ENCODE data around the gene PAX6. TPM values are rescaled to one million over a fixed set of nuclear protein-coding genes. Genes with fewer than 3 reads are reported as not detected.

Gene PAX6
- total RNA-seq, 1 experiment from 2014 or later: 14.6 TPM

DNA sequence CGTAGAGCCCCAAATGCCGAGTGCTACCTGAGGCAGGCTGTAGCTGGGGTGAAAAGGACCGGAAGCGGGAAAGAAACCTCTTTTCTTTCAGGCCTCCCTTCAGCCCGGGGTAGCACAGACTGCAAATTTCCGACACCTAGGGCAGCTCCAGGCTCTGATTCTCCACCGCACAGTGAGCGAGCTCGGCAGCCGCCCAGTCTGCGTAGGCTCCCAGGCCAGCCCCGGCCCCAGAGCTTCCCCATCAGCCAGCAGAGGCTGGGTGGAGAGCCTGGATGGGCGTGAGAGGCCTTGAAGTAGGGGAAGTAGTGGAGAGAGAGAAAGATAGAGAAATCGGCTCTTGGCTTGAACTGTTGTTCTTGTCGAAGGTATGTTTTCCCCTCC lies 9.3 kb upstream of the PAX6 start:
- BruUV-seq (replicated peaks): no TSS peak
- DNase-seq: no peak
- intact Hi-C loops (cut with micrococcal nuclease): no loop called here

GRCh38 chr11:31819621-31820437 lies 8.7 kb upstream of the PAX6 start:
- Histone ChIP-seq H3K79me2 (ENCODE audit: low read length) (no peaks in the 10 kb centered on the region), H3K9ac (ENCODE audit: low read length) (no peak overlapping the region), H3K4me2 (ENCODE audit: low read length) (no peak overlapping the region), H2AFZ (ENCODE audit: low read length) (no peak overlapping the region), H3K27ac (ENCODE audit: low read length) (no peak overlapping the region), H3K9me2 (replicated peaks; ENCODE audit: low read length) (no peaks in the 10 kb centered on the region), H3F3A (ENCODE audit: low read length, unreplicated experiment) (no peaks in the 10 kb centered on the region), H3K4me1 (ENCODE audit: insufficient read depth, low read length) (peaks cover 7% of the 10 kb centered on the region; the same call in 1 of the 2 replicates), H3K9me3 (ENCODE audit: low read length) (no peaks in the 10 kb centered on the region), H4K20me1 (ENCODE audit: low read length) (no peaks in the 10 kb centered on the region), H3K27me3 (ENCODE audit: low read length) (no peaks in the 10 kb centered on the region), H3K36me3 (ENCODE audit: low read depth, low read length) (no peaks in the 10 kb centered on the region), H3K4me3 (ENCODE audit: low read length) (no peak overlapping the region)
- no peak for ATAC-seq
- no peak for DNase-seq
- intact Hi-C loops (cut with micrococcal nuclease): no loop called here
- POLR2A ChIA-PET (ENCODE audit: unreplicated experiment): no interaction called here
- BruUV-seq (replicated peaks): no TSS peak
- TF ChIP-seq CTCF (conservative IDR thresholded peaks at IDR 0.05; ENCODE audit: low read depth, low read length): no peak
- TF ChIP-seq EZH2 (IDR thresholded peaks at IDR 0.05; ENCODE audit: low read length, unreplicated experiment): no peak
- TF ChIP-seq EZH2phosphoT487 (IDR thresholded peaks at IDR 0.05; ENCODE audit: borderline replicate concordance, low read length): no peak
- CTCF ChIA-PET: no interaction called here

More for the DNA sequence above, 9.3 kb upstream of the PAX6 start:
- Histone ChIP-seq H3K36me3 (ENCODE audit: low read depth, low read length) (no peaks in the 10 kb centered on the region), H3F3A (ENCODE audit: low read length, unreplicated experiment) (no peaks in the 10 kb centered on the region), H2AFZ (ENCODE audit: low read length) (no peak overlapping the region), H3K79me2 (ENCODE audit: low read length) (no peaks in the 10 kb centered on the region), H3K27me3 (ENCODE audit: low read length) (no peaks in the 10 kb centered on the region), H3K4me2 (ENCODE audit: low read length) (no peak overlapping the region), H3K9me2 (replicated peaks; ENCODE audit: low read length) (no peaks in the 10 kb centered on the region), H4K20me1 (ENCODE audit: low read length) (no peaks in the 10 kb centered on the region), H3K4me3 (ENCODE audit: low read length) (no peak overlapping the region), H3K27ac (ENCODE audit: low read length) (no peak overlapping the region), H3K4me1 (ENCODE audit: insufficient read depth, low read length) (peaks cover 7% of the 10 kb centered on the region; the same call in 1 of the 2 replicates), H3K9ac (ENCODE audit: low read length) (no peak overlapping the region), H3K9me3 (ENCODE audit: low read length) (no peaks in the 10 kb centered on the region)
- POLR2A ChIA-PET (ENCODE audit: unreplicated experiment): no interaction called here
- TF ChIP-seq EZH2phosphoT487 (IDR thresholded peaks at IDR 0.05; ENCODE audit: borderline replicate concordance, low read length) (no peak), CTCF (conservative IDR thresholded peaks at IDR 0.05; ENCODE audit: low read depth, low read length) (no peak), EZH2 (IDR thresholded peaks at IDR 0.05; ENCODE audit: low read length, unreplicated experiment) (no peak)
- CTCF ChIA-PET: no interaction called here
- no peak for ATAC-seq

DNA sequence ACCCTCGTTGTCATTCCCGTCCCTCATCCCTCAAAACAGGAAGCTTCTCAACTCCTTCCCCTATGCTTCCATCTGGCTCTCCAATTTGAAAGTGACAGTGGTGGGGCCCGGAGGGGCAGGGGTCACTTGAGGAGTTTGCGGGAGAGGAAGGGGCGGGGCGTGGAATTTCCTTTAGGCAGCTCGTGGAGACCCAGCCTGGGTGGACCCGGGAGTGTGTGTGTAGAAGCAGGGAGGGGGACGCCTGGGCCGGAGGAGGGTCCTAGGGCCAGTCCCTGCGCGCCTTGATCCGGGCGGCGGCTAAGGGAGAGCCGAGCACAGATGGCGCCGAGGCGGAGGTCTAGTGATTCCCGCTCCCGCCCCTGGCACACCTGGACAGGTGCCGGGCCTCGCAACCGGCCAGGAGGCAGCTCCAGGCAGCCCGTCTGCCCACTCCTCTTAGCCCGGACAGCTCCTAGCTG lies 7.8 kb upstream of the PAX6 start:
- Histone ChIP-seq H3K79me2 (ENCODE audit: low read length) (no peaks in the 10 kb centered on the region), H2AFZ (ENCODE audit: low read length) (no peak overlapping the region), H3K9ac (ENCODE audit: low read length) (no peak overlapping the region), H3K27me3 (ENCODE audit: low read length) (no peaks in the 10 kb centered on the region), H3K27ac (ENCODE audit: low read length) (no peak overlapping the region), H3K4me2 (ENCODE audit: low read length) (no peak overlapping the region), H3K4me3 (ENCODE audit: low read length) (no peak overlapping the region), H3F3A (ENCODE audit: low read length, unreplicated experiment) (no peaks in the 10 kb centered on the region), H4K20me1 (ENCODE audit: low read length) (no peaks in the 10 kb centered on the region), H3K36me3 (ENCODE audit: low read depth, low read length) (no peaks in the 10 kb centered on the region), H3K9me2 (replicated peaks; ENCODE audit: low read length) (no peaks in the 10 kb centered on the region), H3K4me1 (ENCODE audit: insufficient read depth, low read length) (peaks cover 7% of the 10 kb centered on the region; the same call in 1 of the 2 replicates), H3K9me3 (ENCODE audit: low read length) (no peaks in the 10 kb centered on the region)
- no peak for ATAC-seq
- CTCF ChIA-PET: no interaction called here
- intact Hi-C loops (cut with micrococcal nuclease): no loop called here
- no peak for TF ChIP-seq CTCF (conservative IDR thresholded peaks at IDR 0.05; ENCODE audit: low read depth, low read length)
- TF ChIP-seq EZH2 (IDR thresholded peaks at IDR 0.05; ENCODE audit: low read length, unreplicated experiment): no peak
- no peak for TF ChIP-seq EZH2phosphoT487 (IDR thresholded peaks at IDR 0.05; ENCODE audit: borderline replicate concordance, low read length)
- POLR2A ChIA-PET (ENCODE audit: unreplicated experiment): no interaction called here
- DNase-seq: no peak
- BruUV-seq (replicated peaks): no TSS peak
